ENCODE data around the gene TRIM74.
"Not testable (repeated sequence)": the region's sequence is repeated elsewhere in the genome, so short reads cannot be mapped to it uniquely, and the experiment has no call there.

Gene TRIM74

GRCh38 chr7:72913750-72914149 is 55.5 kb downstream of the TRIM74 start:
- not testable (repeated sequence) for DNase-seq (ENCODE audit: low read depth in 1 of 2, low spot score in 1 of 2)

DNA sequence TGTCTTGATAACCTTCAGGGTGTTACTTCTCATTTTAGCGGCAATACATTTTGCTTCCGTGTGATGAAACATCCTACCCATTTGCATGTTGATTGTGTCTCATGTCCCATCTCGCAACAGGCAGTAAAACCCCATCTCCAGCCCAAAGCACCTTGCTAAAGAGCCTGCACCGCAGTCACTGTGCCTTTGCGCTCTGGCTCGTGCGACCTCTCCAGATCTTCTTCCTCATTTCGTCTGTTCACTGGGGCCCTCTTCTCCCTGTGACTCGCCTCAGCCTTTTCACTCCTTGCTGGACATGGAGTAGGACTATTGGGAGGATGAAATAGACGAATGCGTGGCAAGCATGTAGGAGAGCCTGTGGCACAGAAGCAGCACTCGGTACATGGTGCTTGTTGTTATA is 57.9 kb downstream of the TRIM74 start:
- not testable (repeated sequence) for DNase-seq (ENCODE audit: low read depth in 1 of 2, low spot score in 1 of 2)

All from activated T-helper 1 cell treated with anti-CD3 and anti-CD28 coated beads, Interleukin-2, amount 50 U/mL, for 16 hours (primary cell).